Psoas muscle (tissue), 8 donors: ENCODE results near the gene MEIS2. TPM values are rescaled to one million over a fixed set of nuclear protein-coding genes. Genes with fewer than 3 reads are reported as not detected.

Source experiments
- ATAC-seq, 4 donors: fragments of 200-7000 bp; cut with Tn5 transposase; one replicate each; pipeline ENCODE4 v1.9.1; 2020; ENCODE audit warnings: moderate library complexity in 3 of 4, mild to moderate bottlenecking in 2 of 4
- DNase-seq, 2 donors: peaks; one replicate each; pipeline ENCODE4 v3.0.0-alpha.2; 2020
- H3K27ac ChIP-seq: fragments of 200-600 bp; one replicate; pipeline ENCODE4 v1.8.0; 2022
- H3K27me3 ChIP-seq, 3 donors: fragments of 200-600 bp in 1 of 3; one replicate each; pipeline versions ENCODE4 v1.6.1 to v1.8.0; 2013 to 2022; ENCODE audit warnings: low read length in 2 of 3, mild to moderate bottlenecking in 2 of 3, moderate library complexity in 1 of 3; ENCODE audit not compliant: insufficient read depth in 3 of 3
- H3K36me3 ChIP-seq, 2 donors: fragments of 200-600 bp in 1 of 2; one replicate each; pipeline versions ENCODE4 v1.6.1 to v1.8.0; 2013 to 2022; ENCODE audit warnings: low read depth in 1 of 2, mild to moderate bottlenecking in 1 of 2, moderate library complexity in 1 of 2; ENCODE audit not compliant: insufficient read depth in 1 of 2
- H3K4me1 ChIP-seq: fragments of 200-600 bp; one replicate; pipeline ENCODE4 v1.8.0; 2022
- H3K4me3 ChIP-seq: fragments of 200-600 bp; one replicate; pipeline ENCODE4 v1.8.0; 2022; ENCODE audit warnings: mild to moderate bottlenecking
- H3K9me3 ChIP-seq: fragments of 200-600 bp; one replicate; pipeline ENCODE4 v1.8.0; 2022
- WGBS, 3 donors: extraction: QIAGEN DNeasy Blood & Tissue Kit; methylation state at CpG; one replicate each; pipeline versions ENCODE4 v1.1.6 to v1.1.7; 2013; 5-methylcytosine and 5-hydroxymethylcytosine counted together
- intact Hi-C, 2 donors: fragments of 100-400 bp; cut with DNase I; formaldehyde crosslinking; loops; one replicate each; pipeline versions ENCODE4 v1.11.0 to v1.14.2; 2022
- polyA plus RNA-seq, 3 donors: library from polyadenylated mRNA; stranded (reverse); fragments of 200-250 nt; gene quantifications; one replicate each; pipeline ENCODE4 v1.2.3, GENCODE V29; 2013
- total RNA-seq, 4 donors: library from RNA; stranded (reverse); fragmentation: NEBNext Ultra II Directional in 2 of 4; extraction: Animal tissue kit (Norgen Biotek cat#: 25700) in 2 of 4; gene quantifications; one replicate each; pipeline versions ENCODE4 v1.2.1 to v1.2.4, GENCODE V29; 2021 to 2023
- TF ChIP-seq, protein P1 (sequence below): fragments of 200-600 bp; IDR thresholded peaks from one replicate; pipeline ENCODE4 v1.8.0; 2022; ENCODE audit warnings: antibody characterized with exemption
- donor health status: healthy with polysubstance abuse.
- donor health status: DM: no; HTN: no; CAD: no; lungs with moderate emphysema.
- donor health status: Bipolar disorder and iron deficiency.
- donor health status: healthy.
- donor health status: DM: yes; HTN: yes; CAD: no.
- donor health status: DM: no; HTN: no; CAD: no.
- donor health status: DM: no; HTN: no; CAD: no.
- donor health status: DM: yes; HTN: yes; CAD: no.

The MEIS2 gene
- total and polyA plus RNA-seq, 7 donors: 0.42 to 24.3 (median 1.9) TPM

DNA sequence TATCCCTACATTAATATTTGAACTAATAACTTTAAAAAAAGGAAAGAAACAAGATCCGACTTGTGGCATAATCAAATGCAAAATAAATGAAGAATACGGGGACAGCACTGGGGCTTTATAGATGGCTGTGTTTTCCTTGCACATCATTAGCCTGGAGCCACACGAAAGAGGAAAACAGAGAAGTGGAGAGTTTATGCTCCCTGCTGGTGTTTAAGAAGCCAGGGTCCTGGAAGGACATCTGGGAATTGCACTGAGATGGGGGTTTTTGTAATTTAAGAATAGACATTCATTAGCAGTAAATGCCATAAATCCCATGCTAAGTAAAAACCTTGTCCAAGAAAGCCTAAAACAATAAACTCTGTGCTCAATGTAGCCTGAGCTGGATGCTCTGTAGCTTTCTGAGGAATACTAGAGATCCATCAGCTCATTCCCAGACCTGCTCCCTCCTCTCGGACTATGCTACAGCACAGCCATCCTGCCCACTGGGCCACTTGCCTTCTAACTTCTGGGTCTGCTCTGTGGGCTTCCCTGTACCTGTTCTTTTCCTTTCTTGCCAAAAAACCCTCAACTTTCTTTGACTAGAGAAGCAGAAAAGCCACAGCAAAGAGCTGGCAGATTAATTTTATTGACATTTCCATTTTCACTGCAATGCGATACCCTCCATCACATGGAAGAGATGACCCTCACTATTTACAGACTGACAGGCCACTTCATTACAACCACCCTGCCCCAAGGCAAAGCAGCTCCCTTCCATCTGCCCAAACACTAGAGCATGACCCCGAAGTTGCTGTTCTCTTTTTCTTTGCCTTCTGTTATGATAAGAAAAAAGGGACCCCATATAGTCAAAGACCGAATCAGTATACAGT, 62.3 kb downstream of the MEIS2 start:
- no peak overlapping the region for H3K4me3 ChIP-seq
- TF ChIP-seq, protein P1, sequence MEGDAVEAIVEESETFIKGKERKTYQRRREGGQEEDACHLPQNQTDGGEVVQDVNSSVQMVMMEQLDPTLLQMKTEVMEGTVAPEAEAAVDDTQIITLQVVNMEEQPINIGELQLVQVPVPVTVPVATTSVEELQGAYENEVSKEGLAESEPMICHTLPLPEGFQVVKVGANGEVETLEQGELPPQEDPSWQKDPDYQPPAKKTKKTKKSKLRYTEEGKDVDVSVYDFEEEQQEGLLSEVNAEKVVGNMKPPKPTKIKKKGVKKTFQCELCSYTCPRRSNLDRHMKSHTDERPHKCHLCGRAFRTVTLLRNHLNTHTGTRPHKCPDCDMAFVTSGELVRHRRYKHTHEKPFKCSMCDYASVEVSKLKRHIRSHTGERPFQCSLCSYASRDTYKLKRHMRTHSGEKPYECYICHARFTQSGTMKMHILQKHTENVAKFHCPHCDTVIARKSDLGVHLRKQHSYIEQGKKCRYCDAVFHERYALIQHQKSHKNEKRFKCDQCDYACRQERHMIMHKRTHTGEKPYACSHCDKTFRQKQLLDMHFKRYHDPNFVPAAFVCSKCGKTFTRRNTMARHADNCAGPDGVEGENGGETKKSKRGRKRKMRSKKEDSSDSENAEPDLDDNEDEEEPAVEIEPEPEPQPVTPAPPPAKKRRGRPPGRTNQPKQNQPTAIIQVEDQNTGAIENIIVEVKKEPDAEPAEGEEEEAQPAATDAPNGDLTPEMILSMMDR: no peak
- H3K27ac ChIP-seq: no peak overlapping the region
- H3K36me3 ChIP-seq: no peaks in the 10 kb centered on the region
- H3K4me1 ChIP-seq: no peaks in the 10 kb centered on the region
- H3K9me3 ChIP-seq: no peaks in the 10 kb centered on the region
- ATAC-seq (no peak), DNase-seq (no peak)
- WGBS, 3 donors: 53 to 59% (median 59%) methylated on average over 7 of the region's 7 CpGs
- intact Hi-C loops: no loop called here
- H3K27me3 ChIP-seq: no peaks in the 10 kb centered on the region

GRCh38 chr15:37037071-37037655, 63.2 kb downstream of the MEIS2 start:
- Histone ChIP-seq H3K4me1 (no peaks in the 10 kb centered on the region), H3K27ac (no peak overlapping the region), H3K4me3 (no peak overlapping the region), H3K27me3 (no peaks in the 10 kb centered on the region), H3K36me3 (no peaks in the 10 kb centered on the region), H3K9me3 (no peaks in the 10 kb centered on the region)
- TF ChIP-seq, protein P1: no peak
- 79 to 80% (median 80%) methylated on average over 7 of the region's 7 CpGs for WGBS, 3 donors
- intact Hi-C loops: no loop called here
- ATAC-seq (no peak), DNase-seq (no peak)

DNA sequence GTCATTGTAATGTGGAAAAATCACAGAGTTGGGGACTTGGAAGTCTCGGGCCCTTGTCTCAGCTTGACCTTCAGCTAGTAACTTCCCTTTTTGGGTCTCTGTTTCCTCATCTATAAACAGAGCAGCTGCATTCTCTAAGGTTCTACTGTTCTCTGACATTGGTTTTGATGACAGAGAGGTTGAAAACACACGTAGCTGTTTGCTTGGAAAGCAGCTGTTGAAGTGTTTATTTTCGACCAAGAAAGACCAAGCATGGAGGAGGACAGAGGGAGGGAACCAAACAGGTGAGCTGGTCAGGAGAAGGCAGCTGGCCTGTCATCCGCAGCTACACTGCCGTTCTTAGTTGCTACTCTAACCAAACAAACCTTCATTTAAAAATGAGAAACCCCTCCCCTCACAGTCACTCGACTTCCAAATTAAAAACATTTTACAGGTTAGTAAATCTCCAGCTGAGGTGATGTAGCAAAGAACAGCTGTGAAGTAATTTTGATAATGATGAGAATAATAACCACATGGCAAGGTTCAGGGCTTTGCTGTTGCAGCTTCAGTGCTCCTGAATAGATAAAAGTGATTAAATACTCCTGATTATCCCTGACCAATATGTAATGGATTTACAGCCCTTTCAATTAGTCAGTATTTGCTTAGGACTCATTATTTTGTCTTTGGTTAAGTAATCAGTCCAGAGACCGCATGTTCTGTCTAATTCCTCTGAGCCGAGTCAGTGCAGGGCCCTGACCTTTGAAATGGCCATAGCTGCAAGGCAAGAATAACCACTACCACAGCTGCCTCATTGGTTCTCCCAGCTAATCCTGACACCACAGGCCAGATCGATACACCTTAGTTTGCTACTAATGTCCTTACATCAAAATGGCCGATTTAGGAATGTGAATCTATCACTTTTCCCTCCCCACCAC, 65.3 kb downstream of the MEIS2 start:
- Histone ChIP-seq H3K9me3 (no peaks in the 10 kb centered on the region), H3K4me1 (no peaks in the 10 kb centered on the region), H3K4me3 (no peak overlapping the region), H3K36me3 (no peaks in the 10 kb centered on the region), H3K27ac (no peak overlapping the region), H3K27me3 (no peaks in the 10 kb centered on the region)
- WGBS, 3 donors: 49 to 56% (median 51%) methylated on average over 10 of the region's 10 CpGs
- DNase-seq (no peak), ATAC-seq (no peak)
- TF ChIP-seq, protein P1: no peak
- intact Hi-C loops: no loop called here

GRCh38 chr15:37034392-37034791, 66.0 kb downstream of the MEIS2 start:
- H3K27ac ChIP-seq: no peak overlapping the region
- ATAC-seq: no peak

More at GRCh38 chr15:37034392-37034791, 66.0 kb downstream of the MEIS2 start:
- H3K4me3 ChIP-seq: no peak overlapping the region
- intact Hi-C loops: no loop called here
- no peaks in the 10 kb centered on the region for H3K4me1 ChIP-seq
- TF ChIP-seq, protein P1: no peak
- 81 to 84% (median 82%) methylated on average over 7 of the region's 7 CpGs for WGBS, 3 donors
- no peaks in the 10 kb centered on the region for H3K9me3 ChIP-seq
- no peak for DNase-seq
- no peaks in the 10 kb centered on the region for H3K36me3 ChIP-seq
- H3K27me3 ChIP-seq: no peaks in the 10 kb centered on the region
